ENCODE data around the gene ZNF839.

Gene ZNF839

DNA sequence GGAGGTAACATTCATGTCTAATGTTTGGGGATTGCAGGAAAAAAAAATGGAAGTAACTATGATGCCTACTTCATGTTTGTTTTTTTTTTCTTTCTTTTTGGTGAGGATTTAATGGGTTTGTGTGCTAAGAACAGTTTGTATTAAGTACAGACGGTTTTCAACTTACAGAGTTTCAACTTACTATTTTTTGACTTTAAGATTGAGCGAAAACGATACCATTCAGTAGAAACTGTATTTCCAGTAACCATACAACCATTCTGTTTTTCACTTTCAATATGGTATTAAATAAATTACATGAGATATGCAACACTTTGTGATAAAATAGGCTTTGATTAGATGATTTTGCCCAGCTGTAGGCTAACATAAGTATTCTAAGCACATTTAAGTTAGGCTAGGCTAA, 53.6 kb downstream of the ZNF839 start:
- TF ChIP-seq, protein P1, sequence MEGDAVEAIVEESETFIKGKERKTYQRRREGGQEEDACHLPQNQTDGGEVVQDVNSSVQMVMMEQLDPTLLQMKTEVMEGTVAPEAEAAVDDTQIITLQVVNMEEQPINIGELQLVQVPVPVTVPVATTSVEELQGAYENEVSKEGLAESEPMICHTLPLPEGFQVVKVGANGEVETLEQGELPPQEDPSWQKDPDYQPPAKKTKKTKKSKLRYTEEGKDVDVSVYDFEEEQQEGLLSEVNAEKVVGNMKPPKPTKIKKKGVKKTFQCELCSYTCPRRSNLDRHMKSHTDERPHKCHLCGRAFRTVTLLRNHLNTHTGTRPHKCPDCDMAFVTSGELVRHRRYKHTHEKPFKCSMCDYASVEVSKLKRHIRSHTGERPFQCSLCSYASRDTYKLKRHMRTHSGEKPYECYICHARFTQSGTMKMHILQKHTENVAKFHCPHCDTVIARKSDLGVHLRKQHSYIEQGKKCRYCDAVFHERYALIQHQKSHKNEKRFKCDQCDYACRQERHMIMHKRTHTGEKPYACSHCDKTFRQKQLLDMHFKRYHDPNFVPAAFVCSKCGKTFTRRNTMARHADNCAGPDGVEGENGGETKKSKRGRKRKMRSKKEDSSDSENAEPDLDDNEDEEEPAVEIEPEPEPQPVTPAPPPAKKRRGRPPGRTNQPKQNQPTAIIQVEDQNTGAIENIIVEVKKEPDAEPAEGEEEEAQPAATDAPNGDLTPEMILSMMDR (IDR thresholded peaks at IDR 0.05; ENCODE audit: low read depth, low read length): no peak
- no peak overlapping the region for H3K4me3 ChIP-seq (ENCODE audit: low read depth, low read length)

DNA sequence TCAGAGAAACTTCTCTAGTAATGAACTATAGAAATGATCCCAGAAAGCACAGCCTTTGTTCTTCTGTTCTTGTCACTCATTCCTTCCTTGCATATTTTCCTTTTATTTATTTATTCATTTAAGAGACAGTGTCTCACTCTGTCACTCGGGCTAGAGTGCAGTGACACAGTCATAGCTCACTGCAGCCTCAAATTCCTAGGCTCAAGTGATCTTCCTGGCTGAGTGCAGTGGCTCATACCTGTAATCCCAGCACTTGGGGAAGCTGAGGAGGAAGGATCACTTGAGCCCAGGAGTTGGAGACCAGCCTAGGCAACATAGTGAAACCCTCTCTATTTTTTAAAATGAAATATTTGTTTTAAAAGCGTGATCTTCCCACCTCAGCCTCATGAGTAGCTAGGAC, 54.7 kb downstream of the ZNF839 start:
- no peak overlapping the region for H3K4me3 ChIP-seq (ENCODE audit: low read depth, low read length)
- TF ChIP-seq, protein P1 (IDR thresholded peaks at IDR 0.05; ENCODE audit: low read depth, low read length): no peak

DNA sequence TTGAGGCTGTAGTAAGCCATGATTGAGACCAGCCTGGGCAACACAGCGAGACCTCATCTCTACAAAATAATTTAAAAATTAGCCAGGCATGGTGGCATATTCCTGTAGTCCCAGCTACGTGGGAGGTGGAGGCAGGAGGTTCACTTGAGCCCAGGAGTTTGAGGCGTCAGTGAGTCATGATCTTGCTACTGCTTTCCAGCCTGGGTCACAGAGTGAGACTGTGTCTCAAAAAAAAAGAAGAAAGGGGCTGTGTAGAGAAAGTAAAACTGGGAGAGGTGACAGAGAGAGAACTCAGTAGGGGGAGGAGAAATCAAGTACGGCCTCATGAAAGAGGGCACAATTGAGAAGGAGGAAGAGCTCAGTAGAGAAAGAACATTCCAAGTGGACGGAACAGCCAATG, 55.6 kb downstream of the ZNF839 start:
- TF ChIP-seq, protein P1 (IDR thresholded peaks at IDR 0.05; ENCODE audit: low read depth, low read length): no peak
- H3K4me3 ChIP-seq (ENCODE audit: low read depth, low read length): no peak overlapping the region

DNA sequence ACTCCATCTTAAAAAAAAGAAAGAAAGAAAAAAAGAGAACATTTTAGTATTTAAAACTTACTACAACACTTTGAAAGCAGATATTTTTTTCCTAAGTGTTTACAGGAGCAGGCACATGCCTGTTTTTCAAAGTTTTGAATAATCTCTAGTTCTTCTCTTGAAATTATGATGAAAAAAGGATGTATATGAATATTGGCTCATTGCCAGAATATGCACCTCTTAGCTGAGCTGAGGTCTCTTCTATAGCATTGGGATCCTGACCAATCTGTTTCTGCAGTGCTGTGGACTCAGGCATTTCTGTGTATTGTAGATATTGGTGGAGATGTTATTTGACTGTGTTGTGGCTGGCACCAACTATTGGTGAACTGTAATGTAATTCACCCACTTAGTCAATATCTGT, 58.1 kb downstream of the ZNF839 start:
- TF ChIP-seq, protein P1 (IDR thresholded peaks at IDR 0.05; ENCODE audit: low read depth, low read length): no peak
- H3K4me3 ChIP-seq (ENCODE audit: low read depth, low read length): no peak overlapping the region

DNA sequence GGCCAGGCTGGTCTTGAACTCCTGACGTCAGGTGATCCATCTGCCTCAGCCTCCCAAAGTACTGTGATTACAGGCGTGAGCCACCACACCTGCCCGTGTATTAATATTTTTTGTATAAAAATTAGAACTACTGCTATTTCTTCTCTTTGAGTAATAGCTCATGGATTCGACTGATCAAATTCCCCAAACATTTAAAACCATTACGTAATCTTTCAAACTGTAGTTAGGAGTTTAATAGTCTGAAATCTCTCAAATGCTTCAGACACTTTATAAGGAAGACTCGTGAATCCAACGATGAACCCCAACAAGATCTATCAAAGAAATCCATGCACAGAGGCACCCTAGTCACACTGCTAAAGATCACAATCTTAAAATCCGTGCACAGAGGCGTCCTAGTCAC, 59.3 kb downstream of the ZNF839 start:
- TF ChIP-seq, protein P1 (IDR thresholded peaks at IDR 0.05; ENCODE audit: low read depth, low read length): no peak
- H3K4me3 ChIP-seq (ENCODE audit: low read depth, low read length): no peak overlapping the region

DNA sequence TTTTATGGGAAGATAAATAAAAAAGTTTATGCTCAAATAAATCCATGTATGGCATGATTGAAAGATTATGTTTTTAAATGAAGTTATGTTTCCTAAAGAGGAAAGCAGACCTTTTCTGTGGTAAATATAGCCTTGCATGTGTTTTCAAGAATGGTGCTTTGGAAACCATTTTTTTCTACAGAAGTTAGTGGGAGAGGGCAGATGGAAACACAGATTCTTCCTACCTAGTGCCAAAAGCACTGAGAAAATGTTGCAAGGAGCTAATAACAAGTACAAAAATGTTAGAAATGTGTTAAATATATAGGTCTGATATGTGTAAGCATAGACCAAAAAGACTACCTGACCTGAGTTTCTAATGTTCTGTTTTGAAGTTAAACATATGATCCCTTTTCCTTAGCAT, 67.5 kb downstream of the ZNF839 start:
- H3K4me3 ChIP-seq (ENCODE audit: low read depth, low read length): no peak overlapping the region
- TF ChIP-seq, protein P1 (IDR thresholded peaks at IDR 0.05; ENCODE audit: low read depth, low read length): no peak

DNA sequence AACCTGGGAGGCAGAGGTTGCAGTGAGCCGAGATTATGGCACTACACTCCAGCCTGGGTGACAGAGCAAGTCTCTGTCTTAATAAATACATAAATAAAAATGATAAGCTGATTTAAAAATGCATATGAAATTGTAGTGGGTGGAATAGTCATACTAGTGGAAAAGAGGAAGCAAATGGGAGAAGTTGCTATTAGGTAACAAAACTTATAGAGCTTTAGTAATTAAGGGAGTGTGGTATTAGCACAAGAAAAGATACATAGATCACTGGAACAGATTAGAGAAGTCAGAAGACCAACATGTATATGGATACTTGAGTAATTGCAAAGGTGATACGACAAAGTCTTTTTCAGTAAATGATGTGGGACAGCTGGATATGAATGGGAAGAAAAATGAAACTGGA, 69.7 kb downstream of the ZNF839 start:
- TF ChIP-seq, protein P1 (IDR thresholded peaks at IDR 0.05; ENCODE audit: low read depth, low read length): no peak
- H3K4me3 ChIP-seq (ENCODE audit: low read depth, low read length): no peak overlapping the region
